ENCODE measurements around the gene DDX27. TPM values are rescaled to one million over a fixed set of nuclear protein-coding genes. Genes with fewer than 3 reads are reported as not detected.
A peak's percentile ranks its signal among the peaks of the same experiment; 100 is the strongest.

Gene DDX27
- total and polyA plus RNA-seq, 2 of the 13 experiments (the other 11 are each of a cell fraction or from before 2014, with no cell fraction given) = 42.6 to 72.8 TPM

GRCh38 chr20:49187851-49188641 lies 31.2 kb upstream of the DDX27 start, which contains the start of gene STAU1 (continued):
- peak; percentile 69 for TF ChIP-seq CREB1 (IDR thresholded peaks at IDR 0.05)
- peak; percentile 74; the same call in 1 of the 2 replicates for TF ChIP-seq CREB1 (CRISPR knock-in tag; IDR thresholded peaks at IDR 0.05)
- TF ChIP-seq ZNF138 (CRISPR knock-in tag; IDR thresholded peaks at IDR 0.05; ENCODE audit: low read depth) = peak; percentile 84; the same call in 1 of the 2 replicates
- peak; percentile 96; the same call in 1 of the 2 replicates for TF ChIP-seq ZNF281 (CRISPR knock-in tag; IDR thresholded peaks at IDR 0.05; ENCODE audit: borderline replicate concordance)
- TF ChIP-seq ZNF253 (CRISPR knock-in tag; IDR thresholded peaks at IDR 0.05; ENCODE audit: borderline replicate concordance) = no peak
- TF ChIP-seq ZNF121 (CRISPR knock-in tag; IDR thresholded peaks at IDR 0.05) = peak; percentile 36; the same call in 1 of the 2 replicates
- peak; percentile 45 for TF ChIP-seq SP2 (CRISPR knock-in tag; IDR thresholded peaks at IDR 0.05)
- peak; percentile 15; the same call in 1 of the 2 replicates for TF ChIP-seq HIC2 (CRISPR knock-in tag; IDR thresholded peaks at IDR 0.05; ENCODE audit: low read depth)
- no peak for TF ChIP-seq GRHL1 (CRISPR knock-in tag; conservative IDR thresholded peaks at IDR 0.05)
- peak; percentile 56; the same call in 1 of the 2 replicates for TF ChIP-seq ZNF564 (CRISPR knock-in tag; IDR thresholded peaks at IDR 0.05)
- peak; percentile 61 for TF ChIP-seq KLF6 (CRISPR knock-in tag; IDR thresholded peaks at IDR 0.05)
- peak; percentile 43; the same call in 1 of the 2 replicates for TF ChIP-seq HOMEZ (CRISPR knock-in tag; IDR thresholded peaks at IDR 0.05; ENCODE audit: low read depth)
- TF ChIP-seq ZNF816 (CRISPR knock-in tag; IDR thresholded peaks at IDR 0.05; ENCODE audit: borderline replicate concordance) = 0 out of 2 replicates have a peak, but pooled peaks have one; percentile 29
- no peak for TF ChIP-seq RNF2 (conservative IDR thresholded peaks at IDR 0.05; ENCODE audit: low read depth)
- peak; percentile 99 for TF ChIP-seq SUZ12 (IDR thresholded peaks at IDR 0.05; ENCODE audit: low read depth, low read length)
- TF ChIP-seq GATAD1 (CRISPR knock-in tag; IDR thresholded peaks at IDR 0.05) = peak; percentile 85
- TF ChIP-seq SRSF9 (IDR thresholded peaks at IDR 0.05; ENCODE audit: borderline replicate concordance, insufficient read depth, low read depth, low read length, poor library complexity, severe bottlenecking) = no peak
- no peak for TF ChIP-seq KLF15 (CRISPR knock-in tag; IDR thresholded peaks at IDR 0.05; ENCODE audit: borderline replicate concordance)
- TF ChIP-seq ZNF546 (CRISPR knock-in tag; conservative IDR thresholded peaks at IDR 0.05) = 0 out of 2 replicates have a peak, but pooled peaks have one; percentile 38
- TF ChIP-seq NR2F6 (IDR thresholded peaks at IDR 0.05) = no peak
- TF ChIP-seq NR2F6 (CRISPR knock-in tag; IDR thresholded peaks at IDR 0.05) = peak; percentile 16; the same call in 1 of the 2 replicates
- TF ChIP-seq BORCS8-MEF2B (CRISPR knock-in tag; IDR thresholded peaks at IDR 0.05) = peak; percentile 65; the same call in 1 of the 2 replicates
